Gastrocnemius medialis (tissue), 4 donors: ENCODE data around the gene AKAP9. TPM values are rescaled to one million over a fixed set of nuclear protein-coding genes. Genes with fewer than 3 reads are reported as not detected.

Experiments
- ATAC-seq, 2 donors: fragments of 150-250 bp; one replicate each; pipeline ENCODE4 v1.9.1; 2016
- DNase-seq, 2 donors: peaks; one replicate each; pipeline ENCODE4 v3.0.0-alpha.2; 2019
- H3K27ac ChIP-seq, 4 donors: fragments of 200-600 bp; sonication (generic); 1 replicate in 1 of 4; 2 replicates in 3 of 4; pipeline ENCODE4 v1.5.1; 2016 to 2018; ENCODE audit warnings: mild to moderate bottlenecking in 2 of 4, moderate library complexity in 1 of 4
- H3K27me3 ChIP-seq, 3 donors: fragments of 200-600 bp; sonication (generic) in 2 of 3; 1 replicate in 1 of 3; 2 replicates in 2 of 3; pipeline versions ENCODE4 v1.5.1 to v1.6.0; 2016 to 2019; ENCODE audit warnings: mild to moderate bottlenecking in 1 of 3, moderate library complexity in 1 of 3
- H3K36me3 ChIP-seq, 2 donors: fragments of 200-600 bp; sonication (generic) in 1 of 2; one replicate each; pipeline ENCODE4 v1.5.1; 2017 to 2018
- H3K4me1 ChIP-seq, 2 donors: fragments of 200-600 bp; sonication (generic) in 1 of 2; one replicate each; pipeline ENCODE4 v1.5.1; 2016 to 2017; ENCODE audit warnings: mild to moderate bottlenecking in 2 of 2
- H3K4me3 ChIP-seq, 4 donors: fragments of 200-600 bp; sonication (generic) in 3 of 4; 1 replicate in 1 of 4; 2 replicates in 3 of 4; pipeline ENCODE4 v1.5.1; 2016 to 2019; ENCODE audit warnings: mild to moderate bottlenecking in 2 of 4
- H3K9me3 ChIP-seq, 3 donors: fragments of 200-600 bp; sonication (generic) in 2 of 3; 1 replicate in 1 of 3; 2 replicates in 2 of 3; pipeline ENCODE4 v1.5.1; 2016 to 2019
- POLR2A ChIP-seq, 2 donors: fragments of 450-650 bp; IDR thresholded peaks; one replicate each; pipeline ENCODE4 v1.6.1; 2017; ENCODE audit warnings: antibody characterized with exemption in 2 of 2, mild to moderate bottlenecking in 2 of 2, moderate library complexity in 2 of 2
- in situ Hi-C, 4 donors: fragments of 200-750 bp; cut with MboI; loops; one replicate each; pipeline versions ENCODE4 v1.15.0 to v1.8.0; 2017; ENCODE audit warnings: low sequenced_read_pairs in 4 of 4
- intact Hi-C: fragments of 100-400 bp; cut with DNase I; formaldehyde crosslinking; loops from one replicate; pipeline ENCODE4 v1.15.1; 2023; ENCODE audit warnings: low total_unique reads
- total RNA-seq, 4 donors: library from RNA; depleted of rRNA; stranded (reverse); fragments of >200 nt; gene quantifications; one replicate each; pipeline versions ENCODE4 v1.1.0 to v1.2.3, GENCODE V29; 2016
- TF ChIP-seq, protein P1 (sequence below), 5 experiments: fragments of 450-650 bp in 3 of 5; fragments of 200-600 bp in 2 of 5; sonication (generic) in 2 of 5; IDR thresholded peaks in 4 of 5; conservative IDR thresholded peaks in 1 of 5; 1 replicate in 4 of 5; 2 replicates in 1 of 5; pipeline ENCODE4 v1.5.1; 2016 to 2019; ENCODE audit warnings: antibody characterized with exemption in 5 of 5, mild to moderate bottlenecking in 3 of 5, moderate library complexity in 3 of 5

The AKAP9 gene
- total RNA-seq, 4 donors from 2014 or later: 25.4 to 80.0 (median 40.6) TPM

DNA sequence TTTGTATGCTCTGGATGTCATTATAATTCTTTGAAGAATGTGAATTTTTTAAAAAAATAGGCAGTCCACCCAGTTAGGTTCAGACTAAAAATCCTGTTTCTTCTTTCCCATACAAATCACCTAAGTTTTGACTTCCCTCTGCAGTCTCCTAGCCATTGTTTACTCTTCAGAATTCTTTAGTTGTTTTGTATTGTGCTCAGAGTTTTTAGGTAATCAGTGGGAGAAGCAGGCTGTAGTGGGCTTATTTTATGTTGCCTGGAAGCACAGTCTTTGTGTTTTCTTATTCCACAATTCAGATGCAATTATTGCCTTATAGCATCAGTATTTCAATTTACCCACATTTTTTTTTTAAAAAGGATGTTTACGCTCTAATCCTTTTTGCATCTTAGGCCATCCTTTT lies 94.9 kb downstream of the AKAP9 start:
- H3K4me1 ChIP-seq: peaks cover 0 to 6% of the 10 kb centered on the region in 2 donors
- no peaks in the 10 kb centered on the region for H3K27me3 ChIP-seq
- ATAC-seq: no peak
- H3K27ac ChIP-seq: no peak overlapping the region
- H3K9me3 ChIP-seq: no peaks in the 10 kb centered on the region
- in situ Hi-C loops: no loop called here
- no peak overlapping the region for H3K4me3 ChIP-seq
- intact Hi-C loops: no loop called here
- TF ChIP-seq, protein P1, sequence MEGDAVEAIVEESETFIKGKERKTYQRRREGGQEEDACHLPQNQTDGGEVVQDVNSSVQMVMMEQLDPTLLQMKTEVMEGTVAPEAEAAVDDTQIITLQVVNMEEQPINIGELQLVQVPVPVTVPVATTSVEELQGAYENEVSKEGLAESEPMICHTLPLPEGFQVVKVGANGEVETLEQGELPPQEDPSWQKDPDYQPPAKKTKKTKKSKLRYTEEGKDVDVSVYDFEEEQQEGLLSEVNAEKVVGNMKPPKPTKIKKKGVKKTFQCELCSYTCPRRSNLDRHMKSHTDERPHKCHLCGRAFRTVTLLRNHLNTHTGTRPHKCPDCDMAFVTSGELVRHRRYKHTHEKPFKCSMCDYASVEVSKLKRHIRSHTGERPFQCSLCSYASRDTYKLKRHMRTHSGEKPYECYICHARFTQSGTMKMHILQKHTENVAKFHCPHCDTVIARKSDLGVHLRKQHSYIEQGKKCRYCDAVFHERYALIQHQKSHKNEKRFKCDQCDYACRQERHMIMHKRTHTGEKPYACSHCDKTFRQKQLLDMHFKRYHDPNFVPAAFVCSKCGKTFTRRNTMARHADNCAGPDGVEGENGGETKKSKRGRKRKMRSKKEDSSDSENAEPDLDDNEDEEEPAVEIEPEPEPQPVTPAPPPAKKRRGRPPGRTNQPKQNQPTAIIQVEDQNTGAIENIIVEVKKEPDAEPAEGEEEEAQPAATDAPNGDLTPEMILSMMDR (IDR thresholded peaks at IDR 0.05 in 4 of 5, conservative IDR thresholded peaks at IDR 0.05 in 1 of 5): no peak
- TF ChIP-seq POLR2A (IDR thresholded peaks at IDR 0.05): no peak
- peaks cover 0 to 32% of the 10 kb centered on the region in 2 donors for H3K36me3 ChIP-seq
- DNase-seq: no peak

DNA sequence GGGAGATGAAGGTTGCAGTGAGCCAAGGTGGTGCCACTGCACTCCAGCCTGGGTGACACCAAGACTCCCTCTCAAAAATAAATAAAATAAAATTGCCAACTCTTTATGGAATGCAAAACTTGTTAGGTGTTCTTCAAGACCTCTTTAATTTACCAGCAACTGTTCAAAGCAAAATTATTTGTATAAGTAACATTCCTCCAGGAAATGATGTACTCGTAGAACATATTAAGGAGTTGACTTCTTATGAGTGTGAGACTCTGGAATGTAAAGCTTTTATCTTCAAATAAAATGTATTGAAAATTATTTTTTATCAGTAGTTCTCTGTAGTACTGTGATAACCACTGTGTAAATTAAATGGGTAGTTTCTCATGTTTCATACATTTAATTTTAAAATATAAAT lies 99.2 kb downstream of the AKAP9 start:
- in situ Hi-C loops: no loop called here
- TF ChIP-seq, protein P1 (IDR thresholded peaks at IDR 0.05 in 4 of 5, conservative IDR thresholded peaks at IDR 0.05 in 1 of 5): no peak
- no peak for TF ChIP-seq POLR2A (IDR thresholded peaks at IDR 0.05)
- intact Hi-C loops: no loop called here
- ATAC-seq (no peak), DNase-seq (no peak)
- Histone ChIP-seq H3K4me1 (peaks cover 31% of the 10 kb centered on the region in 2 donors), H3K36me3 (peaks cover 0 to 20% of the 10 kb centered on the region in 2 donors), H3K27ac (no peak overlapping the region), H3K27me3 (no peaks in the 10 kb centered on the region), H3K9me3 (no peaks in the 10 kb centered on the region), H3K4me3 (no peak overlapping the region)

DNA sequence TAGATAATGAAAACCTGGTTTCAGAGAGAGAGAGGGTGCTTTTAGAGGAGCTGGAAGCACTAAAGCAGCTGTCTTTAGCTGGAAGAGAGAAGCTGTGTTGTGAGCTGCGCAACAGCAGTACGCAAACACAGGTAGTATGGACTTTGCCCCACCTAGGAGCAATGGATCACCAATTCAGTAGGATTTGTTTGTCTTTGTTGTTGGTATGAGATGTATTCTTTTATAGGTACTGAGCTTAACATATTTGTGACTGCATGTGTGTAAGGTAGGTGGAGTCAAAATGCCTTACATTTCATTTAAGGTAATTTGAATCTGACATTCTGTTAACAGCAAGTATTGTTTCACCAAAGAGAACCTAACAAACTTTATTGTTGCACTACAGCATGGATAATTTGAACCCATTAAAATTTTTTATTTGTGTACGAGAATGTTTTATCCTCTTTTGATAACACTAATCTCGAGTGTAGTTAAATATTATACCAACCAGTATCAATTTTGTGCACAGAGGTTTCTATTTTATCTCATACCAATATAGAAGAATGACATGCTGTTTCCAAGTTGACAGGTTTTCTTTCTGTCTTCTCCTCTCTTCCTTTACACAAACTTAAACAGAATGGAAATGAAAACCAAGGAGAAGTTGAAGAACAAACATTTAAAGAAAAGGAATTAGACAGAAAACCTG lies 101.5 kb downstream of the AKAP9 start:
- no peak overlapping the region for H3K4me3 ChIP-seq
- intact Hi-C loops (no loop called here), in situ Hi-C loops (no loop called here)
- no peak for DNase-seq
- TF ChIP-seq, protein P1 (IDR thresholded peaks at IDR 0.05 in 4 of 5, conservative IDR thresholded peaks at IDR 0.05 in 1 of 5): no peak
- no peak for TF ChIP-seq POLR2A (IDR thresholded peaks at IDR 0.05)
- no peaks in the 10 kb centered on the region for H3K27me3 ChIP-seq
- ATAC-seq: no peak
- H3K4me1 ChIP-seq: peaks cover 33 to 37% of the 10 kb centered on the region in 2 donors
- peak overlapping the region in 3 of 4 donors; percentile 73 to 91 (median 84) for H3K27ac ChIP-seq
- peaks cover 0 to 33% of the 10 kb centered on the region in 2 donors for H3K36me3 ChIP-seq
- no peaks in the 10 kb centered on the region for H3K9me3 ChIP-seq

DNA sequence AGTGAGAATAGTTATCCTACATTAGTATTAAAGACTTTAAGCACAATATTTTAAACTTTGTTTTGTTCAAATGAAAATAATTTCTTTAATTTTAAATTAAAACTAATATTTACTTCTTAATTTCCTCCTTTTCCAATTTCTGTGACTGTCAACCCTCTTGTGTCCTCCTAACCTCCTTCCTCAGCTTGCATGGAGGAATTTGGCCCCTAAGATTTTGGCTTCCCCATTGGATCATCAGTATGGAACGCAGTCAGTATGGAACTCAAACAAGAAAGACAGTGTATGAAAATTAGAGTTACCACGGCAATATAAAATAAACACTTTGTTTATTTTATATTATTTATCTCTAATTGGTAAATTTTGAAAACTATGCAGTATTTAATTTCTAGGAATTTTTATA lies 102.4 kb downstream of the AKAP9 start:
- H3K36me3 ChIP-seq: peaks cover 0 to 32% of the 10 kb centered on the region in 2 donors
- H3K9me3 ChIP-seq: no peaks in the 10 kb centered on the region
- TF ChIP-seq, protein P1 (IDR thresholded peaks at IDR 0.05 in 4 of 5, conservative IDR thresholded peaks at IDR 0.05 in 1 of 5): no peak
- no peak for TF ChIP-seq POLR2A (IDR thresholded peaks at IDR 0.05)
- H3K27ac ChIP-seq: peak overlapping the region; percentile 73 to 91 (median 83)
- intact Hi-C loops (no loop called here), in situ Hi-C loops (no loop called here)
- H3K27me3 ChIP-seq: no peaks in the 10 kb centered on the region
- ATAC-seq (no peak), DNase-seq (no peak)
- H3K4me3 ChIP-seq: no peak overlapping the region
- H3K4me1 ChIP-seq: peaks cover 33 to 37% of the 10 kb centered on the region in 2 donors
